HepG2 (cell line): Measurements from ENCODE around the gene MRE11. TPM values are rescaled to one million over a fixed set of nuclear protein-coding genes. Genes with fewer than 3 reads are reported as not detected.

Source experiments
- ATAC-seq: fragments of 200-7000 bp; cut with Tn5 transposase; 3 replicates; pipeline ENCODE4 v1.9.1; 2020; ENCODE audit warnings: mild to moderate bottlenecking, moderate library complexity
- BruUV-seq: library from RNA; stranded (reverse); fragments of 400-500 nt; replicated peaks from 2 replicates; lab custom pipeline; 2021; lab: Mats Ljungman, UMichigan
- CTCF ChIA-PET: fragments of 300-600 bp; formaldehyde crosslinking; extraction: SDS; loops from one replicate; lab custom pipeline; 2021; ENCODE audit warnings: low total read pairs, inconsistent platforms, low intra/inter-chr PET ratio; lab: Yijun Ruan, JAX
- POLR2A ChIA-PET: fragments of 350-600 bp; sonication (Branson Sonifier 250); formaldehyde crosslinking; loops from one replicate; lab custom pipeline; 2020; ENCODE audit warnings: antibody characterized with exemption, inconsistent platforms; lab: Yijun Ruan, JAX
- DNase-seq: peaks from one replicate; pipeline ENCODE4 v3.0.0-alpha.2; 2015; ENCODE audit warnings: low spot score
- FAIRE-seq: peaks from 3 replicates; lab custom pipeline; 2011; peaks lifted over from hg19 to GRCh38; lab: Jason Lieb, UNC
- H2AFZ ChIP-seq: one replicate; pipeline ENCODE4 v1.6.1; 2011; ENCODE audit warnings: low read length, inconsistent platforms
- H3K27ac ChIP-seq: fragments of 300-600 bp; 3 replicates; pipeline ENCODE4 v1.8.0; 2011; ENCODE audit warnings: mixed run types, mild to moderate bottlenecking, mixed read lengths, low read length, inconsistent platforms; ENCODE audit not compliant: insufficient read depth; ENCODE audit errors: extremely low read length
- H3K27me3 ChIP-seq, 2 experiments: fragments of 200-600 bp in 1 of 2; 2 replicates in 1 of 2; 3 replicates in 1 of 2; pipeline versions ENCODE4 v1.6.0 to v1.8.0; 2011; ENCODE audit warnings: low read length in 2 of 2, mild to moderate bottlenecking in 2 of 2, moderate library complexity in 2 of 2, inconsistent platforms in 1 of 2; ENCODE audit not compliant: insufficient read depth in 2 of 2, control insufficient read depth in 1 of 2
- H3K36me3 ChIP-seq, 2 experiments: fragments of 200-600 bp in 1 of 2; replicated peaks in 1 of 2; 2 replicates in 1 of 2; 3 replicates in 1 of 2; pipeline versions ENCODE4 v1.5.1 to v1.8.0; 2011; ENCODE audit warnings: low read length in 2 of 2, inconsistent platforms in 1 of 2; ENCODE audit not compliant: insufficient read depth in 2 of 2, control insufficient read depth in 1 of 2
- H3K4me1 ChIP-seq: 2 replicates; pipeline ENCODE4 v1.5.1; 2012; ENCODE audit warnings: low read length, inconsistent platforms; ENCODE audit not compliant: insufficient read depth
- H3K4me2 ChIP-seq: 2 replicates; pipeline ENCODE4 v1.6.0; 2011; ENCODE audit warnings: low read depth, low read length, inconsistent platforms
- H3K4me3 ChIP-seq, 3 experiments: fragments of 200-600 bp in 1 of 3; sonication (generic), shearing (Covaris generic) in 1 of 3; replicated peaks in 1 of 3; 2 replicates each; pipeline ENCODE4 v1.5.1; 2011 to 2016; ENCODE audit warnings: low read length in 3 of 3, inconsistent platforms in 2 of 3, low read depth in 2 of 3, mild to moderate bottlenecking in 2 of 3, control low read depth in 1 of 3, mixed read lengths in 1 of 3; ENCODE audit not compliant: insufficient read depth in 1 of 3
- H3K79me2 ChIP-seq: one replicate; pipeline ENCODE4 v1.6.1; 2011; ENCODE audit warnings: low read length, inconsistent platforms; ENCODE audit not compliant: insufficient read depth
- H3K9ac ChIP-seq: 2 replicates; pipeline ENCODE4 v1.6.0; 2011; ENCODE audit warnings: mild to moderate bottlenecking, low read depth, low read length, inconsistent platforms; ENCODE audit not compliant: insufficient read depth
- H3K9me3 ChIP-seq: 2 replicates; pipeline ENCODE4 v1.5.1; 2012; ENCODE audit warnings: mild to moderate bottlenecking, low read length
- H4K20me1 ChIP-seq: 2 replicates; pipeline ENCODE4 v1.6.0; 2011; ENCODE audit warnings: inconsistent platforms, mild to moderate bottlenecking, low read length, moderate library complexity; ENCODE audit not compliant: insufficient read depth
- ARNT2 ChIP-seq: sonication (generic); formaldehyde crosslinking; IDR thresholded peaks from 2 replicates; pipeline ENCODE4 v1.8.0; 2022; ENCODE audit warnings: mild to moderate bottlenecking, low read depth, missing genetic modification reagents, moderate library complexity
- ATRX ChIP-seq: sonication (generic); formaldehyde crosslinking; IDR thresholded peaks from 2 replicates; pipeline ENCODE4 v1.4.0; 2020; ENCODE audit warnings: missing genetic modification reagents, borderline replicate concordance
- CCDC6 ChIP-seq: sonication (generic); formaldehyde crosslinking; IDR thresholded peaks from 2 replicates; pipeline ENCODE4 v1.8.1; 2022; ENCODE audit warnings: mild to moderate bottlenecking, missing genetic modification reagents, moderate library complexity
- FOSL1 ChIP-seq: sonication (generic); formaldehyde crosslinking; IDR thresholded peaks from 2 replicates; pipeline ENCODE4 v1.9.0; 2021; ENCODE audit warnings: missing genetic modification reagents, borderline replicate concordance
- JUN ChIP-seq: sonication (generic); formaldehyde crosslinking; IDR thresholded peaks from 2 replicates; pipeline ENCODE4 v1.4.0; 2020; ENCODE audit warnings: mild to moderate bottlenecking, missing genetic modification reagents
- MNT ChIP-seq: fragments of 450-650 bp; IDR thresholded peaks from 2 replicates; pipeline ENCODE4 v1.6.1; 2016
- MTF2 ChIP-seq: sonication (generic); formaldehyde crosslinking; IDR thresholded peaks from 2 replicates; pipeline ENCODE4 v1.5.0; 2020; ENCODE audit warnings: missing genetic modification reagents, borderline replicate concordance
- RELA ChIP-seq: sonication (generic); formaldehyde crosslinking; IDR thresholded peaks from 2 replicates; pipeline ENCODE4 v1.4.0; 2020; ENCODE audit warnings: missing genetic modification reagents
- ZBTB21 ChIP-seq: sonication (generic); formaldehyde crosslinking; IDR thresholded peaks from 2 replicates; pipeline ENCODE4 v1.4.0; 2020; ENCODE audit warnings: missing genetic modification reagents
- ZNF138 ChIP-seq: sonication (generic); formaldehyde crosslinking; IDR thresholded peaks from 2 replicates; pipeline ENCODE4 v1.5.0; 2020; ENCODE audit warnings: mild to moderate bottlenecking, low read depth, missing genetic modification reagents
- ZNF280B ChIP-seq: sonication (generic); formaldehyde crosslinking; IDR thresholded peaks from 2 replicates; pipeline ENCODE4 v1.5.0; 2020; ENCODE audit warnings: missing genetic modification reagents, mild to moderate bottlenecking, borderline replicate concordance
- ZNF282 ChIP-seq: fragments of 450-650 bp; IDR thresholded peaks from 2 replicates; pipeline ENCODE4 v1.6.1; 2018; ENCODE audit not compliant: partially characterized antibody
- ZNF343 ChIP-seq: sonication (generic); formaldehyde crosslinking; IDR thresholded peaks from 2 replicates; pipeline ENCODE4 v1.4.0; 2020; ENCODE audit warnings: mild to moderate bottlenecking, missing genetic modification reagents
- ZNF550 ChIP-seq: sonication (generic); formaldehyde crosslinking; IDR thresholded peaks from 2 replicates; pipeline ENCODE4 v1.4.0; 2020; ENCODE audit warnings: mild to moderate bottlenecking, missing genetic modification reagents, borderline replicate concordance
- ZNF691 ChIP-seq: sonication (generic); formaldehyde crosslinking; IDR thresholded peaks from 2 replicates; pipeline ENCODE4 v1.4.0; 2020; ENCODE audit warnings: missing genetic modification reagents, low read depth, mild to moderate bottlenecking, borderline replicate concordance
- WGBS: methylation state at CpG from one replicate; pipeline ENCODE4 v1.1.6; 2017; ENCODE audit warnings: low lambda C conversion rate; 5-methylcytosine and 5-hydroxymethylcytosine counted together
- in situ Hi-C: cut with HindIII; loops from 2 replicates; pipeline ENCODE4 v1.10.0; 2017; ENCODE audit warnings: low pct_unique_long_range_greater_than_20kb; ENCODE audit not compliant: extremely low pct_ligation_motif_present
- intact Hi-C: fragments of 100-400 bp; cut with micrococcal nuclease; formaldehyde crosslinking; loops from one replicate; pipeline ENCODE4 v1.10.0; 2022; ENCODE audit not compliant: unreplicated experiment
- polyA plus RNA-seq, 8 experiments: library from polyadenylated mRNA; depleted of rRNA in 3 of 8; stranded (reverse) in 7 of 8; unstranded in 1 of 8; fragments of >200 nt; fragmentation: Illumina TruSeq in 4 of 8; extraction: Trizol in 4 of 8; gene quantifications; 2 replicates each; pipeline versions ENCODE4 v1.2.1 to v1.2.3, GENCODE V29; 2011 to 2016; ENCODE audit warnings: low read depth in 4 of 8, missing spikeins in 1 of 8, mixed read lengths in 1 of 8; ENCODE audit not compliant: insufficient read depth in 1 of 8
- total RNA-seq, 5 experiments: library from RNA; depleted of rRNA; stranded (reverse); fragments of >200 nt; fragmentation: Illumina TruSeq; extraction: Trizol; gene quantifications; 2 replicates each; pipeline ENCODE4 v1.2.3, GENCODE V29; 2016; ENCODE audit warnings: low read depth in 1 of 5

The MRE11 gene
- total and polyA plus RNA-seq, 2 of the 13 experiments (the other 11 are each of a cell fraction or from before 2014, with no cell fraction given) = 7.2 to 37.3 TPM

- Histone ChIP-seq H3K9me3 (no peaks in the 10 kb centered on the region), H3K9ac (no peak overlapping the region), H3K4me1 (no peaks in the 10 kb centered on the region)
- no peak for DNase-seq
- TF ChIP-seq ARNT2 (no peak), RELA (no peak), ATRX (CRISPR knock-in tag) (no peak)
- TF ChIP-seq, all 625 proteins: peak for 0
- in situ Hi-C loops (no loop called here), intact Hi-C loops (no loop called here)
- no peaks in the 10 kb centered on the region for H3K27me3 ChIP-seq
- CTCF ChIA-PET = no interaction called here
- H4K20me1 ChIP-seq = no peaks in the 10 kb centered on the region
- H3K4me3 ChIP-seq = no peak overlapping the region
- no TSS peak for BruUV-seq
- H2AFZ ChIP-seq = no peak overlapping the region
- WGBS = 100% methylated on average over 2 of the region's 2 CpGs
- H3K4me2 ChIP-seq = no peak overlapping the region
- no peak overlapping the region for H3K27ac ChIP-seq
- no peaks in the 10 kb centered on the region for H3K79me2 ChIP-seq
- POLR2A ChIA-PET = no interaction called here
- H3K36me3 ChIP-seq = peaks cover 1 to 16% of the 10 kb centered on the region in 2 experiments; a peak in 3 of 5 replicates
- no peak for FAIRE-seq
- no peak for ATAC-seq
Measured at GRCh38 chr11:94452988-94453387, 40.7 kb downstream of the MRE11 start.

GRCh38 chr11:94450048-94450447, 43.6 kb downstream of the MRE11 start:
- BruUV-seq = no TSS peak
- CTCF ChIA-PET = no interaction called here
- no peak overlapping the region for H3K4me2 ChIP-seq
- no peak overlapping the region for H3K27ac ChIP-seq
- no peaks in the 10 kb centered on the region for H3K27me3 ChIP-seq
- H4K20me1 ChIP-seq = no peaks in the 10 kb centered on the region
- H3K4me3 ChIP-seq = no peak overlapping the region
- ATAC-seq (no peak), FAIRE-seq (no peak), DNase-seq (no peak)
- H2AFZ ChIP-seq = no peak overlapping the region
- no peaks in the 10 kb centered on the region for H3K9me3 ChIP-seq
- intact Hi-C loops = no loop called here
- 95% methylated on average over 3 of the region's 3 CpGs for WGBS
- POLR2A ChIA-PET = no interaction called here
- no peaks in the 10 kb centered on the region for H3K79me2 ChIP-seq
- in situ Hi-C loops = no loop called here
- H3K36me3 ChIP-seq = peaks cover 2 to 14% of the 10 kb centered on the region in 2 experiments; a peak in 3 of 5 replicates
- H3K4me1 ChIP-seq = no peaks in the 10 kb centered on the region
- no peak overlapping the region for H3K9ac ChIP-seq
- no peak for TF ChIP-seq ZNF691 (CRISPR knock-in tag)
- TF ChIP-seq ZBTB21 = no peak
- no peak for TF ChIP-seq MNT
- TF ChIP-seq FOSL1 = no peak
- no peak for TF ChIP-seq CCDC6 (CRISPR knock-in tag)
- TF ChIP-seq JUN = no peak
- TF ChIP-seq MTF2 = no peak
- no peak for TF ChIP-seq ZNF282
- TF ChIP-seq ZNF343 (CRISPR knock-in tag) = no peak
- no peak for TF ChIP-seq ZNF280B (CRISPR knock-in tag)
- no peak for TF ChIP-seq ZNF138 (CRISPR knock-in tag)
- TF ChIP-seq ZNF550 (CRISPR knock-in tag) = no peak
